ENCODE data around the gene SZRD1.
A peak's percentile ranks its signal among the peaks of the same experiment; 100 is the strongest.
"Not testable (repeated sequence)": the region's sequence is repeated elsewhere in the genome, so short reads cannot be mapped to it uniquely, and the experiment has no call there.

SZRD1 gene

GRCh38 chr1:16366722-16367257, at the start of gene SZRD1:
Gene SZRD1, plus strand, starts transcription at chr1:16367242. Its CDS starts 16 bp downstream, at chr1:16367258.
- DNase-seq, result peak; percentile 98

GRCh38 chr1:16318555-16318954, 48.5 kb upstream of the SZRD1 start:
- DNase-seq, result no peak

GRCh38 chr1:16321176-16321867, 45.7 kb upstream of the SZRD1 start:
- DNase-seq, result no peak

- DNase-seq, result no peak
Measured at GRCh38 chr1:16324456-16324890, 42.6 kb upstream of the SZRD1 start.

- no peak for DNase-seq
Measured at GRCh38 chr1:16326833-16327404, 40.1 kb upstream of the SZRD1 start.

- no peak for DNase-seq
Measured at GRCh38 chr1:16334655-16335340, 32.2 kb upstream of the SZRD1 start.

GRCh38 chr1:16338961-16339360, 28.1 kb upstream of the SZRD1 start:
- no peak for DNase-seq

GRCh38 chr1:16340673-16341072, 26.4 kb upstream of the SZRD1 start:
- DNase-seq, result no peak

GRCh38 chr1:16342331-16343062, 24.5 kb upstream of the SZRD1 start:
- DNase-seq, result no peak

- not testable (repeated sequence) for DNase-seq
Measured at GRCh38 chr1:16343276-16343675, 23.8 kb upstream of the SZRD1 start.

GRCh38 chr1:16348414-16349182, 18.4 kb upstream of the SZRD1 start:
- DNase-seq, result no peak

- DNase-seq, result no peak
Measured at GRCh38 chr1:16349847-16350406, 17.1 kb upstream of the SZRD1 start.

GRCh38 chr1:16351456-16351993, 15.5 kb upstream of the SZRD1 start:
- no peak for DNase-seq

- peak; percentile 96 for DNase-seq
Measured at GRCh38 chr1:16351994-16352841, 14.8 kb upstream of the SZRD1 start, which contains the start of gene FBXO42. Gene FBXO42, minus strand, starts transcription at chr1:16352480. Its CDS starts 37,062 bp downstream, at chr1:16315418.

GRCh38 chr1:16352842-16353535, 14.1 kb upstream of the SZRD1 start:
- DNase-seq, result peak; percentile 23

GRCh38 chr1:16354619-16355018, 12.4 kb upstream of the SZRD1 start:
- no peak for DNase-seq

- no peak for DNase-seq
Measured at GRCh38 chr1:16356867-16357266, 10.2 kb upstream of the SZRD1 start.

GRCh38 chr1:16365146-16365498, 1.9 kb upstream of the SZRD1 start:
- DNase-seq, result not testable (repeated sequence)

GRCh38 chr1:16367258-16367967, 371 bp downstream of the SZRD1 start:
- DNase-seq, result peak; percentile 89

All from CD4-positive, alpha-beta T cell treated with Interleukin-12 subunit alpha and Interleukin-12 subunit beta, for 1 hour (primary cell).